SK-MEL-5 (cell line): Measurements from ENCODE around the gene CSF2. TPM values are rescaled to one million over a fixed set of nuclear protein-coding genes. Genes with fewer than 3 reads are reported as not detected.

Source experiments
- DNase-seq: peaks from one replicate; pipeline ENCODE4 v3.0.0-alpha.2; 2016; ENCODE audit warnings: low read depth, low spot score
- in situ Hi-C: cut with HindIII; loops from 2 replicates; pipeline ENCODE4 v1.10.0; 2016; ENCODE audit warnings: low sequenced_read_pairs, high pct_unique_total_duplicates, low pct_unique_long_range_greater_than_20kb
- polyA plus RNA-seq, 2 experiments: library from polyadenylated mRNA; depleted of rRNA; stranded (reverse); fragments of >200 nt; gene quantifications; 2 replicates each; pipeline ENCODE4 v1.2.3, GENCODE V29; 2015
- total RNA-seq: library from RNA; depleted of rRNA; stranded (reverse); fragments of >200 nt; shearing (Covaris generic); gene quantifications from 2 replicates; pipeline ENCODE4 v1.2.3, GENCODE V29; 2014; rRNA removed

The CSF2 gene
- total RNA-seq, result not detected in 2 replicates
- polyA plus RNA-seq (2015; cell fraction: cytosol; rRNA removed), result 0.26 TPM in 1 of 2 replicates, not detected in the other
- 0.46 TPM in 1 of 2 replicates, not detected in the other for polyA plus RNA-seq (2015; cell fraction: nucleus; rRNA removed)

GRCh38 chr5:132073231-132074013 lies at the start of gene CSF2:
Gene CSF2 (plus strand): TSS chr5:132073789. CDS start chr5:132073824, 35 bp downstream.
- in situ Hi-C loops, result no loop called here
- DNase-seq, result no peak

GRCh38 chr5:132024117-132024435 lies 49.5 kb upstream of the CSF2 start:
- in situ Hi-C loops, result no loop called here
- no peak for DNase-seq

- in situ Hi-C loops, result no loop called here
- DNase-seq, result no peak
Observed at GRCh38 chr5:132024789-132025402, 48.7 kb upstream of the CSF2 start.

GRCh38 chr5:132025403-132025971 lies 48.1 kb upstream of the CSF2 start:
- DNase-seq, result no peak
- in situ Hi-C loops, result no loop called here

GRCh38 chr5:132026516-132027008 lies 47.0 kb upstream of the CSF2 start:
- DNase-seq, result no peak
- in situ Hi-C loops, result no loop called here

- in situ Hi-C loops, result no loop called here
- DNase-seq, result no peak
Observed at GRCh38 chr5:132027027-132027426, 46.6 kb upstream of the CSF2 start.

GRCh38 chr5:132029609-132030330 lies 43.8 kb upstream of the CSF2 start:
- in situ Hi-C loops, result no loop called here
- DNase-seq, result no peak

GRCh38 chr5:132030610-132031009 lies 43.0 kb upstream of the CSF2 start:
- in situ Hi-C loops, result no loop called here
- DNase-seq, result no peak

GRCh38 chr5:132032196-132032595 lies 41.4 kb upstream of the CSF2 start:
- DNase-seq, result no peak
- in situ Hi-C loops, result no loop called here

GRCh38 chr5:132033122-132033521 lies 40.5 kb upstream of the CSF2 start:
- DNase-seq, result no peak
- in situ Hi-C loops, result no loop called here

GRCh38 chr5:132037353-132037752 lies 36.2 kb upstream of the CSF2 start:
- no peak for DNase-seq
- in situ Hi-C loops, result no loop called here

- in situ Hi-C loops, result no loop called here
- DNase-seq, result no peak
Observed at GRCh38 chr5:132044207-132044606, 29.4 kb upstream of the CSF2 start.

GRCh38 chr5:132046880-132047299 lies 26.7 kb upstream of the CSF2 start:
- in situ Hi-C loops, result no loop called here
- DNase-seq, result no peak

GRCh38 chr5:132049093-132049492 lies 24.5 kb upstream of the CSF2 start:
- in situ Hi-C loops, result no loop called here
- DNase-seq, result no peak

GRCh38 chr5:132049559-132049958 lies 24.0 kb upstream of the CSF2 start:
- no peak for DNase-seq

GRCh38 chr5:132050136-132050535 lies 23.5 kb upstream of the CSF2 start:
- in situ Hi-C loops, result no loop called here
- DNase-seq, result no peak

More at GRCh38 chr5:132049559-132049958, 24.0 kb upstream of the CSF2 start:
- in situ Hi-C loops, result no loop called here

GRCh38 chr5:132050661-132051552 lies 22.7 kb upstream of the CSF2 start:
- in situ Hi-C loops, result no loop called here
- no peak for DNase-seq
